ENCODE data around the gene IL24.

- TF ChIP-seq EZH2 (IDR thresholded peaks at IDR 0.05) (no peak), POLR2AphosphoS5 (IDR thresholded peaks at IDR 0.05; ENCODE audit: borderline replicate concordance, low read depth, low read length) (no peak)
Observed at GRCh38 chr1:206921772-206922265, 24.6 kb downstream of the IL24 start, which contains the start of gene FCMR.

Measured in SK-N-MC (cell line).